DND-41 (cell line): ENCODE data around the gene IST1.

Experiments used
- CTCF ChIP-seq: IDR thresholded peaks from 2 replicates; pipeline ENCODE4 v1.5.1; 2012; ENCODE audit warnings: borderline replicate concordance, low read length, moderate library complexity, mild to moderate bottlenecking; ENCODE audit not compliant: poor library complexity, severe bottlenecking; ENCODE audit errors: extremely low read depth
- EZH2 ChIP-seq: IDR thresholded peaks from 3 replicates; pipeline ENCODE4 v1.6.1; 2012; ENCODE audit warnings: borderline replicate concordance, low read depth, mild to moderate bottlenecking, moderate library complexity, low read length, inconsistent platforms; ENCODE audit not compliant: severe bottlenecking

DNA sequence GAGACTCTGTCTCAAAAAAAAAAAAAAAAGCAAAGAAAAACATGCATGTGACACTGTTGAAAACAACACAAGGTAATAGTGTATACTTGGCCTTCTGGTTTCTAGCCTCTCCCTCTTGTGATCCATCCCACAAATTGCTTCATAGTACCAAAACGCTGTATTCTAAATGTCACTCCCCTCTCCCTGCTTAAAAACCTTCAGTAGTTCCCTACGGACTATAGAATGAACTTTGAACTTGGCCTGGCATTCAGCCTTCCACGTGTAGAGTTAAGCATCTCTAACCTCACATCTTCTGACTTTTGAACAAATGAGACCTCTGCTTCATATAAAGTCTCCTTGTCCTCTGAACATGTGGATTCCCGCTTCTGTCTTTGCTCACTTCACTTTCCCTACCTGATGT, 16.4 kb upstream of the IST1 start:
- no peak for TF ChIP-seq EZH2
- no peak for TF ChIP-seq CTCF
